AML-193 (cell line): ENCODE measurements around the gene SLC32A1.

ENCODE experiments used
- DNase-seq, 2 experiments: peaks; one replicate each; lab custom pipeline; 2025; lab: John Stamatoyannopoulos, UW

Gene SLC32A1

GRCh38 chr20:38755324-38755910 is 31.1 kb downstream of the SLC32A1 start:
- no peak for DNase-seq

GRCh38 chr20:38757145-38757775 is 33.0 kb downstream of the SLC32A1 start:
- no peak for DNase-seq

GRCh38 chr20:38759106-38759505 is 34.8 kb downstream of the SLC32A1 start:
- no peak for DNase-seq

- no peak for DNase-seq
Measured at GRCh38 chr20:38760978-38761377, 36.7 kb downstream of the SLC32A1 start.

GRCh38 chr20:38762174-38762573 is 37.9 kb downstream of the SLC32A1 start:
- DNase-seq = no peak

- no peak for DNase-seq
Measured at GRCh38 chr20:38763616-38764015, 39.3 kb downstream of the SLC32A1 start.

- no peak for DNase-seq
Measured at GRCh38 chr20:38764567-38765318, 40.5 kb downstream of the SLC32A1 start.

- DNase-seq = no peak
Measured at GRCh38 chr20:38766071-38766470, 41.8 kb downstream of the SLC32A1 start.

- DNase-seq = no peak
Measured at GRCh38 chr20:38769376-38770295, 45.4 kb downstream of the SLC32A1 start.

GRCh38 chr20:38770546-38770945 is 46.3 kb downstream of the SLC32A1 start:
- DNase-seq = no peak

- no peak for DNase-seq
Measured at GRCh38 chr20:38770970-38771369, 46.7 kb downstream of the SLC32A1 start.

GRCh38 chr20:38771621-38772020 is 47.3 kb downstream of the SLC32A1 start:
- DNase-seq = no peak

- DNase-seq = no peak
Measured at GRCh38 chr20:38774167-38774566, 49.9 kb downstream of the SLC32A1 start.

GRCh38 chr20:38776363-38776762 is 52.1 kb downstream of the SLC32A1 start:
- DNase-seq = no peak
